ENCODE data around the gene PDE6D. TPM values are rescaled to one million over a fixed set of nuclear protein-coding genes. Genes with fewer than 3 reads are reported as not detected.

PDE6D gene
- total and polyA plus RNA-seq, 2 of the 13 experiments (the other 11 are each of a cell fraction or from before 2014, with no cell fraction given): 14.1 to 23.2 TPM

DNA sequence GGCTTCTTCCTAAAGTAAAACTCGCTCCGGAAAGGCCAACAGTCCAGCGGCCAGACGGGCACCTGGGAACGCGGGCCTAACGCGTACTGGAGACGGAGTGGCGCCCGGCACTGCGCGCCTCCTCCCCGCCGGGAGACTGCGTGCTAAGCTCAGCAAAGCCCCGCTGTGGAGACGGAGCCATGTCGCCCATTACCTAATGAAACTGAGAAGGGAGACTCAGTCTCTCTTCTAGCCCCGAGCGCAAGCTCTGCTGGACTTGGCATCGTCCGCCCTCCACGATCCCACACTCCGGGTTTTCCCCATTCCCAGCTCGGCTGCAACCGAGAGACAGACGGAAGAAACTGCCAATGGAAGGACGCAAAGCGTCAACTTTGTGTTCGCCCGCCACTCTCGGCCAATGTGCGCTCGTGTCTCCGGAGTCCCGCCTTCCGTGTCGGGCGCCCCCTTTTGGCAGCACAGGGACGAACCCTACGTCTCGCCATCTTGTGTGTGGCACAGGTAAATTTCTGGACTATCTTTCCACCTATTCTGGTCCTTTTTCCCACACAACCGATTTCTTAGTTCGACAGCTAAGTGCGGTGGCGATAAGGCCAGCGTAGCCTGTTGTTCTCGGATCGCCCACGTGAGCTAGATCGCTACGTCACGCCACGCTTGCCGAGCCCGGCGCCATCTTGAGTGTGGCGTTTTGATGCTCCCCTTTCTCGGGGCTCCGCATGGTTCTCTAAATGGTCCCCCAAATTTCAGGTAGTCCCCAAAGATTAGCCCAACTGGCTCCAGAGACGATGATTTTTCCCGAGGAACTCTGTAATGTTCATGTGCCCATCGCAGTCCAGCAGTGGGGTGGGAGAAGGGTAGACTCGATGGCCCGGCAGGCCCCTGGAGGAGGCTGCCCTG is 74.1 kb downstream of the PDE6D start (continued):
- TF ChIP-seq ZHX2 (IDR thresholded peaks at IDR 0.05; ENCODE audit: low read depth) (peak; percentile 88), ZHX2 (CRISPR knock-in tag; IDR thresholded peaks at IDR 0.05; ENCODE audit: borderline replicate concordance) (no peak), MBNL3 (CRISPR knock-in tag; conservative IDR thresholded peaks at IDR 0.05) (no peak), ZNF362 (CRISPR knock-in tag; IDR thresholded peaks at IDR 0.05; ENCODE audit: borderline replicate concordance) (no peak), ZNF562 (CRISPR knock-in tag; IDR thresholded peaks at IDR 0.05; ENCODE audit: borderline replicate concordance) (peak; percentile 48; the same call in 1 of the 2 replicates), MTF1 (CRISPR knock-in tag; IDR thresholded peaks at IDR 0.05) (no peak), FLYWCH1 (CRISPR knock-in tag; IDR thresholded peaks at IDR 0.05) (no peak), CHD2 (IDR thresholded peaks at IDR 0.05; ENCODE audit: low read depth, low read length) (peak; percentile 51; the same call in 1 of the 2 replicates)
- TF ChIP-seq, protein P1, sequence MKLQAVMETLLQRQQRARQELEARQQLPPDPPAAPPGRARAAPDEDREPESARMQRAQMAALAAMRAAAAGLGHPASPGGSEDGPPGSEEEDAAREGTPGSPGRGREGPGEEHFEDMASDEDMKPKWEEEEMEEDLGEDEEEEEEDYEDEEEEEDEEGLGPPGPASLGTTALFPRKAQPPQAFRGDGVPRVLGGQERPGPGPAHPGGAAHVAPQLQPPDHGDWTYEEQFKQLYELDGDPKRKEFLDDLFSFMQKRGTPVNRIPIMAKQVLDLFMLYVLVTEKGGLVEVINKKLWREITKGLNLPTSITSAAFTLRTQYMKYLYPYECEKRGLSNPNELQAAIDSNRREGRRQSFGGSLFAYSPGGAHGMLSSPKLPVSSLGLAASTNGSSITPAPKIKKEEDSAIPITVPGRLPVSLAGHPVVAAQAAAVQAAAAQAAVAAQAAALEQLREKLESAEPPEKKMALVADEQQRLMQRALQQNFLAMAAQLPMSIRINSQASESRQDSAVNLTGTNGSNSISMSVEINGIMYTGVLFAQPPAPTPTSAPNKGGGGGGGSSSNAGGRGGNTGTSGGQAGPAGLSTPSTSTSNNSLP (IDR thresholded peaks at IDR 0.05; ENCODE audit: low read depth, low read length): no peak
- TF ChIP-seq, protein P2, sequence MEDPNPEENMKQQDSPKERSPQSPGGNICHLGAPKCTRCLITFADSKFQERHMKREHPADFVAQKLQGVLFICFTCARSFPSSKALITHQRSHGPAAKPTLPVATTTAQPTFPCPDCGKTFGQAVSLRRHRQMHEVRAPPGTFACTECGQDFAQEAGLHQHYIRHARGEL (CRISPR knock-in tag; IDR thresholded peaks at IDR 0.05): no peak; the same call in none of the 2 replicates
- TF ChIP-seq, protein P3, sequence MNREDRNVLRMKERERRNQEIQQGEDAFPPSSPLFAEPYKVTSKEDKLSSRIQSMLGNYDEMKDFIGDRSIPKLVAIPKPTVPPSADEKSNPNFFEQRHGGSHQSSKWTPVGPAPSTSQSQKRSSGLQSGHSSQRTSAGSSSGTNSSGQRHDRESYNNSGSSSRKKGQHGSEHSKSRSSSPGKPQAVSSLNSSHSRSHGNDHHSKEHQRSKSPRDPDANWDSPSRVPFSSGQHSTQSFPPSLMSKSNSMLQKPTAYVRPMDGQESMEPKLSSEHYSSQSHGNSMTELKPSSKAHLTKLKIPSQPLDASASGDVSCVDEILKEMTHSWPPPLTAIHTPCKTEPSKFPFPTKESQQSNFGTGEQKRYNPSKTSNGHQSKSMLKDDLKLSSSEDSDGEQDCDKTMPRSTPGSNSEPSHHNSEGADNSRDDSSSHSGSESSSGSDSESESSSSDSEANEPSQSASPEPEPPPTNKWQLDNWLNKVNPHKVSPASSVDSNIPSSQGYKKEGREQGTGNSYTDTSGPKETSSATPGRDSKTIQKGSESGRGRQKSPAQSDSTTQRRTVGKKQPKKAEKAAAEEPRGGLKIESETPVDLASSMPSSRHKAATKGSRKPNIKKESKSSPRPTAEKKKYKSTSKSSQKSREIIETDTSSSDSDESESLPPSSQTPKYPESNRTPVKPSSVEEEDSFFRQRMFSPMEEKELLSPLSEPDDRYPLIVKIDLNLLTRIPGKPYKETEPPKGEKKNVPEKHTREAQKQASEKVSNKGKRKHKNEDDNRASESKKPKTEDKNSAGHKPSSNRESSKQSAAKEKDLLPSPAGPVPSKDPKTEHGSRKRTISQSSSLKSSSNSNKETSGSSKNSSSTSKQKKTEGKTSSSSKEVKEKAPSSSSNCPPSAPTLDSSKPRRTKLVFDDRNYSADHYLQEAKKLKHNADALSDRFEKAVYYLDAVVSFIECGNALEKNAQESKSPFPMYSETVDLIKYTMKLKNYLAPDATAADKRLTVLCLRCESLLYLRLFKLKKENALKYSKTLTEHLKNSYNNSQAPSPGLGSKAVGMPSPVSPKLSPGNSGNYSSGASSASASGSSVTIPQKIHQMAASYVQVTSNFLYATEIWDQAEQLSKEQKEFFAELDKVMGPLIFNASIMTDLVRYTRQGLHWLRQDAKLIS (CRISPR knock-in tag; IDR thresholded peaks at IDR 0.05): no peak; the same call in 1 of the 2 replicates
